ENCODE data around the gene MAP6.

MAP6 gene

GRCh38 chr11:75642402-75643113 is 26.3 kb downstream of the MAP6 start:
- TF ChIP-seq CTCF (IDR thresholded peaks at IDR 0.05; ENCODE audit: low read depth, low read length), result no peak

GRCh38 chr11:75639762-75640181 is 29.1 kb downstream of the MAP6 start:
- TF ChIP-seq CTCF (IDR thresholded peaks at IDR 0.05; ENCODE audit: low read depth, low read length), result no peak
- DNase-seq (ENCODE audit: extremely low read depth, low read depth), result peak; percentile 20

More at GRCh38 chr11:75642402-75643113, 26.3 kb downstream of the MAP6 start:
- DNase-seq (ENCODE audit: extremely low read depth, low read depth), result no peak

GRCh38 chr11:75637998-75638397 is 30.8 kb downstream of the MAP6 start:
- DNase-seq (ENCODE audit: extremely low read depth, low read depth), result no peak
- no peak for TF ChIP-seq CTCF (IDR thresholded peaks at IDR 0.05; ENCODE audit: low read depth, low read length)

GRCh38 chr11:75635066-75635862 is 33.6 kb downstream of the MAP6 start:
- no peak for DNase-seq (ENCODE audit: extremely low read depth, low read depth)
- no peak for TF ChIP-seq CTCF (IDR thresholded peaks at IDR 0.05; ENCODE audit: low read depth, low read length)

- no peak for DNase-seq (ENCODE audit: extremely low read depth, low read depth)
- no peak for TF ChIP-seq CTCF (IDR thresholded peaks at IDR 0.05; ENCODE audit: low read depth, low read length)
Observed at GRCh38 chr11:75633409-75634066, 35.3 kb downstream of the MAP6 start.

GRCh38 chr11:75632962-75633361 is 35.9 kb downstream of the MAP6 start:
- no peak for TF ChIP-seq CTCF (IDR thresholded peaks at IDR 0.05; ENCODE audit: low read depth, low read length)
- no peak for DNase-seq (ENCODE audit: extremely low read depth, low read depth)

GRCh38 chr11:75632450-75632849 is 36.4 kb downstream of the MAP6 start:
- DNase-seq (ENCODE audit: extremely low read depth, low read depth), result no peak
- no peak for TF ChIP-seq CTCF (IDR thresholded peaks at IDR 0.05; ENCODE audit: low read depth, low read length)

All from AG09319 (cell line).